Measurements from ENCODE around the gene PIAS2.
"Not testable (repeated sequence)": the region's sequence is repeated elsewhere in the genome, so short reads cannot be mapped to it uniquely, and the experiment has no call there.

Gene PIAS2

GRCh38 chr18:46899274-46899948, 17.9 kb downstream of the PIAS2 start:
- DNase-seq, result no peak

GRCh38 chr18:46894124-46894523, 23.2 kb downstream of the PIAS2 start:
- no peak for DNase-seq

- no peak for DNase-seq
These were observed 23.9 kb downstream of the PIAS2 start for GRCh38 chr18:46893360-46893759.

- no peak for DNase-seq
These were observed 24.5 kb downstream of the PIAS2 start for GRCh38 chr18:46892842-46893241.

GRCh38 chr18:46891742-46892214, 25.5 kb downstream of the PIAS2 start:
- no peak for DNase-seq

- DNase-seq, result no peak
These were observed 28.3 kb downstream of the PIAS2 start for GRCh38 chr18:46888965-46889364.

- DNase-seq, result no peak
These were observed 30.4 kb downstream of the PIAS2 start for GRCh38 chr18:46886893-46887292.

GRCh38 chr18:46883180-46883579, 34.1 kb downstream of the PIAS2 start:
- no peak for DNase-seq

- DNase-seq, result no peak
These were observed 39.8 kb downstream of the PIAS2 start for GRCh38 chr18:46877329-46877987.

GRCh38 chr18:46868169-46868921, 49.0 kb downstream of the PIAS2 start:
- no peak for DNase-seq

GRCh38 chr18:46867367-46868143, 49.8 kb downstream of the PIAS2 start:
- peak in 1 of 14 donors; percentile 13 for DNase-seq

GRCh38 chr18:46866523-46866922, 50.8 kb downstream of the PIAS2 start:
- DNase-seq, result no peak

GRCh38 chr18:46865245-46865644, 52.1 kb downstream of the PIAS2 start:
- not testable (repeated sequence) for DNase-seq

- DNase-seq, result no peak
These were observed 57.5 kb downstream of the PIAS2 start for GRCh38 chr18:46859855-46860254.

GRCh38 chr18:46858290-46858689, 59.0 kb downstream of the PIAS2 start:
- no peak for DNase-seq

- DNase-seq, result peak in 1 of 14 donors; percentile 20
These were observed 60.3 kb downstream of the PIAS2 start for GRCh38 chr18:46856973-46857372.

- DNase-seq, result no peak
These were observed 68.3 kb downstream of the PIAS2 start for GRCh38 chr18:46849007-46849406.

- no peak for DNase-seq
These were observed 73.9 kb downstream of the PIAS2 start for GRCh38 chr18:46843372-46843771.

GRCh38 chr18:46842583-46842982, 74.7 kb downstream of the PIAS2 start:
- DNase-seq, result no peak

GRCh38 chr18:46833899-46834298, 83.4 kb downstream of the PIAS2 start:
- no peak for DNase-seq

GRCh38 chr18:46832849-46833248, 84.5 kb downstream of the PIAS2 start:
- no peak for DNase-seq

- DNase-seq, result not testable (repeated sequence)
These were observed 84.9 kb downstream of the PIAS2 start for GRCh38 chr18:46832422-46832821.

GRCh38 chr18:46831434-46831833, 85.9 kb downstream of the PIAS2 start:
- no peak for DNase-seq

All from C1 segment of cervical spinal cord (tissue), 14 donors.